Measurements from ENCODE around the gene SENP6.
A peak's percentile ranks its signal among the peaks of the same experiment; 100 is the strongest.
"Not testable (repeated sequence)": the region's sequence is repeated elsewhere in the genome, so short reads cannot be mapped to it uniquely, and the experiment has no call there.

The SENP6 gene, protein sequence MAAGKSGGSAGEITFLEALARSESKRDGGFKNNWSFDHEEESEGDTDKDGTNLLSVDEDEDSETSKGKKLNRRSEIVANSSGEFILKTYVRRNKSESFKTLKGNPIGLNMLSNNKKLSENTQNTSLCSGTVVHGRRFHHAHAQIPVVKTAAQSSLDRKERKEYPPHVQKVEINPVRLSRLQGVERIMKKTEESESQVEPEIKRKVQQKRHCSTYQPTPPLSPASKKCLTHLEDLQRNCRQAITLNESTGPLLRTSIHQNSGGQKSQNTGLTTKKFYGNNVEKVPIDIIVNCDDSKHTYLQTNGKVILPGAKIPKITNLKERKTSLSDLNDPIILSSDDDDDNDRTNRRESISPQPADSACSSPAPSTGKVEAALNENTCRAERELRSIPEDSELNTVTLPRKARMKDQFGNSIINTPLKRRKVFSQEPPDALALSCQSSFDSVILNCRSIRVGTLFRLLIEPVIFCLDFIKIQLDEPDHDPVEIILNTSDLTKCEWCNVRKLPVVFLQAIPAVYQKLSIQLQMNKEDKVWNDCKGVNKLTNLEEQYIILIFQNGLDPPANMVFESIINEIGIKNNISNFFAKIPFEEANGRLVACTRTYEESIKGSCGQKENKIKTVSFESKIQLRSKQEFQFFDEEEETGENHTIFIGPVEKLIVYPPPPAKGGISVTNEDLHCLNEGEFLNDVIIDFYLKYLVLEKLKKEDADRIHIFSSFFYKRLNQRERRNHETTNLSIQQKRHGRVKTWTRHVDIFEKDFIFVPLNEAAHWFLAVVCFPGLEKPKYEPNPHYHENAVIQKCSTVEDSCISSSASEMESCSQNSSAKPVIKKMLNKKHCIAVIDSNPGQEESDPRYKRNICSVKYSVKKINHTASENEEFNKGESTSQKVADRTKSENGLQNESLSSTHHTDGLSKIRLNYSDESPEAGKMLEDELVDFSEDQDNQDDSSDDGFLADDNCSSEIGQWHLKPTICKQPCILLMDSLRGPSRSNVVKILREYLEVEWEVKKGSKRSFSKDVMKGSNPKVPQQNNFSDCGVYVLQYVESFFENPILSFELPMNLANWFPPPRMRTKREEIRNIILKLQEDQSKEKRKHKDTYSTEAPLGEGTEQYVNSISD

GRCh38 chr6:75601304-75602245, at the start of gene SENP6:
SENP6 (plus strand) TSS chr6:75601880; CDS start chr6:75602525, 645 bp downstream.
- peak; percentile 82 for DNase-seq

GRCh38 chr6:75556240-75556639, 45.4 kb upstream of the SENP6 start:
- DNase-seq = no peak

GRCh38 chr6:75557068-75557467, 44.6 kb upstream of the SENP6 start:
- DNase-seq = no peak

DNA sequence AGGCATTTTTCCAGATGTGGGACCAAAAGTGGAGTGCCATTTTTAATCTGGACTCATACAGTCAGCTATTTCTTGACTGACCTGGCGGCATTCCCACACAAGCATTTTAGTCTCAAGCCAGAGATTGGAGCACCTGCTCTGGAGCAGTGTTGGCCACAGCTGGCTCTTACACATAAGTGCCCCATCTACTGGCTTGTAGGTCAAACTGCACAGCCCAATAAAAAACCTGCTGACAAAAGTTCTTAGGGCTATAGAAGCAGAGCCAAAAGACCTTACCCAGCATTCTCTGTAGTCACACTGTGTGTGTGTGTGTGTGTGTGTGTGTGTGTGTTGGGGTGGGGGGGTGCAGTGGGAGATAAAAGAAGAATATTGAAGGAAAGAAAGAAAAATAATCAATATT, 38.6 kb upstream of the SENP6 start:
- peak in 1 of 2 donors; percentile 27 for DNase-seq

- no peak for DNase-seq
Observed at GRCh38 chr6:75566137-75566767, 35.4 kb upstream of the SENP6 start.

GRCh38 chr6:75568100-75568499, 33.6 kb upstream of the SENP6 start:
- no peak for DNase-seq

DNA sequence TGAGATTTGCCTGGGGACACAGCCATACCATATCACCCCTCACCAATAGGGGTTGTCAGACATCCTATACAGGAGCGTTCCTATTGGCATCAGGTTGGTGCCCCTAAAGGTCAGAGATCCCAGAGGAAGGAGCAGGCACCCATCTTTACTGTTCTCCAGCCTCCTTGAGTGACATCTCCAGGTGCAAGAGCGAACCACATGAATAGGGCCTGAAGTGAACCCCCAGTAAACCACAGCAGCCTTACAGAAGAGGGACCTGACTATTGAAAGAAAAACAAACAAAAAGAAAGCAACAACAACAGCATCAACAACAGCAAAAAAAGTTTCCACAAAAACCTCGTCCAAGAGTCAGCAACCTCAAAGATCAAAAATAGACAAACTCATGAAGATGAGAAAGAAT, 32.7 kb upstream of the SENP6 start:
- DNase-seq = no peak

DNA sequence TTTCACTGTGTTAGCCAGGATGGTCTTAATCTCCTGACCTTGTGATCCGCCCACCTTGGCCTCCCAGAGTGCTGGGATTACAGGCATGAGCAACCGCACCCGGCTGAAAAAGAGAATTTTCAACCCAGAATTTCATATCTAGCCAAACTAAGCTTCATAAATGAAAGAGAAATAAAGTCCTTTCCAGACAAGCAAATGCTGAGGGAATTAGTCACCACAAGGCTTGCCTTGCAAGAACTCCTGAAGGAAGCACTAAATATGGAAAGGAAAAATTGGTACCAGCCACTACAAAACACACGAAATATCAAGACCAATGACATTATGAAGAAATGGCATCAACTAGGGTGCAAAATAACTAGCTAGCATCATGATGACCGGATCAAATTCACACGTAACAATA, 31.0 kb upstream of the SENP6 start:
- not testable (repeated sequence) for DNase-seq

GRCh38 chr6:75572072-75572471, 29.6 kb upstream of the SENP6 start:
- no peak for DNase-seq

DNA sequence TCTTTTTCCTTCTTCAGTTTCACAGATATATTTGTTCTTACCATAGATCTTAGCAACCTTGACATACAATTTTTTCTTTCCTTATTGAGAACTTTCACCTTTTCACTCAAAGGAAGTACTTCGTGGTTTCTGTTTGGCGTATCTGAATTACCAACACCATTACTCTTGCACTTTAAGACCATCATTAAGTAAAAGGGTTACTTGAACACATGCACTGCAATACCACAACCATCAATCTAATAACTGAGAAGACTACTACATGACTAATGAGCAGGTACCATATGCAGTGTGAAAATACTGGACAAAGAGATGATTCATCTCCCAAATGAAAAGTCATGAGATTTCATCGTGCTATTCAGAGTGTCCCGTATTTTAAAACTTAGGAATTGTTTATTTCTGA, 21.7 kb upstream of the SENP6 start:
- DNase-seq = no peak

- no peak for DNase-seq
Observed at GRCh38 chr6:75581231-75581630, 20.4 kb upstream of the SENP6 start.

GRCh38 chr6:75584552-75584951, 17.1 kb upstream of the SENP6 start:
- not testable (repeated sequence) for DNase-seq

GRCh38 chr6:75588948-75589347, 12.7 kb upstream of the SENP6 start:
- no peak for DNase-seq

DNA sequence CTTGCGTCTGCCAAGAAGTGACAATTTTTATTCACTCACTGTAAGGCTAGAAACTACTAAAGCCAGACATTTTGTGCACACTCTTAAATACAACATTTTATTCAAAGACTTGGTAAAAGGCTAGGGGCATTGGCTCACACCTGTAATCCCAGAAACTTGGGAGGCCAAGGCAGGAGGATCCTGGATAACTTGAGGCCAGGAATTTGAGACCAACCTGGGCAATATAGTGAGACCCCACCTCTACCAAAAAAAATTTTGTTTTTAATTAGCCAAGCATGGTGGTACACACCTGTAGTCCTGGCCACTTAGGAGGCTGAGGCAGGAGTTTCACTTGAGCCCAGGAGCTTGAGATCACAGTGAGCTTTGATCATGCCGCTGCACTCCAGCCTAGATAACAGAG, 11.3 kb upstream of the SENP6 start:
- DNase-seq = no peak

- not testable (repeated sequence) for DNase-seq
Observed at GRCh38 chr6:75596380-75596779, 5.3 kb upstream of the SENP6 start.

DNA sequence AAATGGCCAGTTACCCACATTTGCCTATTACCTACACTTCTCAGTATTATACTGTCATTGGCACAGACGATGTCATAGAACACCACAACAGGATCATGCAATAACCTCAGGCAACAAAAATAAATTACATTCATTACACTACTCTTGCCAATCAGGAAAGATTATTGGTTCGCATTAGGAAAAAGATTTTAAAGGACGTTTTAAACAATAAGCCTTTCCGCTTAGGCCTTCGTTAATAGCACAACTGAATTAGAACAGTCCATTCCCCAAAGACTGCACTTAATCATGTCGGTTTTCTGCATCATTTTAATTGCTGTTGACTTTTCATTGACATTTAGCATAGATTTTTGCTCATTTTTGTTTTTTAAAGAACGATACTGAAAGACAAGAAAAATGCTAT, 912 bp upstream of the SENP6 start:
- no peak for DNase-seq

DNA sequence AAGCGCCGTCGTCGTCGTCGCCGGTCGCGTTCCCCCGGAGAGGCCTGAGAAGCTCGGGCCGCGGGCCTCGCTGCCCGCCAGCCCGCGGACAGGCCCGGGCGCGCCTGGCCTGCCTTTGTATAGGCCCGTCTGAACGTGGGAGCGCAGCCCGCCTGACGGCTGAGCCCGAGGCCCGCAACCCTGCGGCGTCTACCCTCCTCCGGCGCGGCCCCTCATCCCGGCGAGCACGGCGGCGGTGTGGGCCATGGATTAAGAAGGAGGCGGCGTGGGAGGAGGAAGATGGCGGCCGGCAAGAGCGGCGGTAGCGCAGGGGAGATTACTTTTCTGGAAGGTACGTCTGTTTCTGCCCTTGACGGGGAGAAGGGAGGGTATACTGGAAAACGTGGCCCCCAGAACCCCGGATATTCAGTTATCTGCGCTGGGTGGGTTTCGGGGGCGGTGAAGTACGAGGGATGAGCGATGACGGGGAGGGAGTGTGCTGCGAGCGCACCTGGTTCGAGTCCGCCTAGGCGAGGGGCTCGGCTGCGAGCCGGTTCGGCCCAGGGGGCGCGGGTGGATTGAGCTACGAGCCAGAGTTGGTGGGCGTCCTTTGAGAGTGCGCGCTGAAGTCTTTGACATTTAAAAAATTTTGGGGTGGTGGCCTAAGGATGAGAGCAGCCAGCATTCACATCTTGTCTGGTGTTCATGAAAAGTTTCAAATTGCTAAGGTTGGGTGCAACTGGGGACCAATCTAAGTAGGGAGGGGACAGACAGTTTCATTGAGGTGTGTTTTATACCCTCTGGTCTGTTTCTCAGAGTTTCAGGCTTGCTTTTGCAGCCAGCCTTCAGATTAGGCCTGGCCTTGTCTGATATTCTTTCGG, 796 bp downstream of the SENP6 start:
- peak; percentile 51 to 60 for DNase-seq

DNA sequence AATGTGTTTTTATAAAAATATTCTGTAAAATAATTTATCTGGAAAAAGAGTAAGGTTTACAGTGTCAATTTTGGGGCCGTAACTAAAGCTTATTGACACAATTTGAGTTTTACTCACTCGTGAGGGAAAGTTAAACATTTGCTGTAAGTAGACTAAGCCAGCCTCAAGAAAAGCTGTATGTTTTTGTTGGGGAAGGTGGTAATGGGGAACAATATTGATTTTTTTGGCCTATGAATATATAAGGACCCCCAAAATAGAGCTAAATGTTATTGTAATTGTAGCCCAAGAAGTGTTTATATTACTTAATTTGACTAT, 1.4 kb downstream of the SENP6 start:
- no peak for DNase-seq

- no peak for DNase-seq
Observed at GRCh38 chr6:75604294-75604693, 2.6 kb downstream of the SENP6 start.

DNA sequence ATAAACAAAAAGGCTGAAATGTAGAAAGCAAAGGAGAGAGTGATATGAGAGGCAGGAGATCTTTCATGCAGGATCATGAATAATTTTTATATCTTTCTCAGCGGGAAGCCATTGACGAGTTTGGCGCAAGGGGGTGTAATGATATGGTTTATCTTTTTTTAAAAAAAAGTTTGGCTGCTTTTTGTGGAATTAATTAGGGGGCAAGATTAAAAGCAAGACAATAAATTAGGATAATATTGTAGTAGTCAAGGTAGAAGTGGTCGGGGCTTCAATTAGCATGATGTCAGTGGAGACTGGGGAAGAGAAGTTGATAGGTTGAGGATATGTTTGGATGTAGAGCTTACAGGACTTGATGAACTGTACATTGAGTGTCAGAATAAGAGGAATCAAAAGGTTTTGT, 4.0 kb downstream of the SENP6 start:
- no peak for DNase-seq

DNA sequence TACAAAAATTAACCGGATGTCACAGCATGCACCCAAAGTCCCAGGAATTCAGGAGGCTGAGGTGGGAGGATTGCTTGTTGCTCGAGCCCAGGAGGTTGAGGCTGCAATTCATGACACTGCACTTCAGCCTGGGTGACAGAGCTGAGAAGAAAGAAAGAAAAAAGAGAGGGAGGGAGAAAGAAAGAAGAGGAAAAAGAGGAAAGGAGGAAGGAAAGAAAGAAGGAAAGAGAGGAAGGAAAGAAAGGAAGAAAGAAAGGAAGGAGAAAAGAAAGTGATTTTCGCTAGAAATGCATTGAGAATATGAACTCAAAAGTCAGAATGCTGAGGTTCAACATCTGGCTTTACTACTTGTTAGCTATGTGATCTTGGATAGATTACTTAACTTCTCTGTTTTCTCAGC, 6.6 kb downstream of the SENP6 start:
- no peak for DNase-seq
